GM20000 (cell line): ENCODE results near the gene CNTN3.

Source experiments
- DNase-seq: peaks from one replicate; pipeline ENCODE4 v3.0.0; 2012; ENCODE audit warnings: low spot score
- TF ChIP-seq, protein P1 (sequence below): IDR thresholded peaks from 2 replicates; pipeline ENCODE4 v1.5.1; 2012; ENCODE audit warnings: mild to moderate bottlenecking, control low read depth; ENCODE audit errors: extremely low read depth, missing control alignments

The CNTN3 gene

DNA sequence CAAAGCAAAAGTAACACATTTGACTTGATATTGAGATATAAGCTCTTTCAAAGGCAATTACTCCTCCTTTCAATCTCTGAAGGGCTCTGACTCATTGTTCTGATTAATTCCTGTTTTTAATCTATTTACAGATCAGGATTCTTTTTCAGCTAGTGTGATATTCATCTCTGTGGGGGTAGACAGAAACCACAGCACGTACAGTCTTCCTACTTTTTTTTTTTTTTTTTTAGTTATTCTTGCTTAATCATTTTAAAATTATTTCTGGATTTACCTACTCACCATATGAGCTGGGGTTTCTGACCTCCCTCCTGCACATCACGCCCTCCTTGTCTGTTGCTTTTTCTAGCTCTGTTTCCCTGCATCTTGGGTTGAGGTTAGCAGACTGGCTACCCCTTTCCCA lies 1.4 kb downstream of the CNTN3 start:
- DNase-seq, result no peak
- TF ChIP-seq, protein P1, sequence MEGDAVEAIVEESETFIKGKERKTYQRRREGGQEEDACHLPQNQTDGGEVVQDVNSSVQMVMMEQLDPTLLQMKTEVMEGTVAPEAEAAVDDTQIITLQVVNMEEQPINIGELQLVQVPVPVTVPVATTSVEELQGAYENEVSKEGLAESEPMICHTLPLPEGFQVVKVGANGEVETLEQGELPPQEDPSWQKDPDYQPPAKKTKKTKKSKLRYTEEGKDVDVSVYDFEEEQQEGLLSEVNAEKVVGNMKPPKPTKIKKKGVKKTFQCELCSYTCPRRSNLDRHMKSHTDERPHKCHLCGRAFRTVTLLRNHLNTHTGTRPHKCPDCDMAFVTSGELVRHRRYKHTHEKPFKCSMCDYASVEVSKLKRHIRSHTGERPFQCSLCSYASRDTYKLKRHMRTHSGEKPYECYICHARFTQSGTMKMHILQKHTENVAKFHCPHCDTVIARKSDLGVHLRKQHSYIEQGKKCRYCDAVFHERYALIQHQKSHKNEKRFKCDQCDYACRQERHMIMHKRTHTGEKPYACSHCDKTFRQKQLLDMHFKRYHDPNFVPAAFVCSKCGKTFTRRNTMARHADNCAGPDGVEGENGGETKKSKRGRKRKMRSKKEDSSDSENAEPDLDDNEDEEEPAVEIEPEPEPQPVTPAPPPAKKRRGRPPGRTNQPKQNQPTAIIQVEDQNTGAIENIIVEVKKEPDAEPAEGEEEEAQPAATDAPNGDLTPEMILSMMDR, result no peak

DNA sequence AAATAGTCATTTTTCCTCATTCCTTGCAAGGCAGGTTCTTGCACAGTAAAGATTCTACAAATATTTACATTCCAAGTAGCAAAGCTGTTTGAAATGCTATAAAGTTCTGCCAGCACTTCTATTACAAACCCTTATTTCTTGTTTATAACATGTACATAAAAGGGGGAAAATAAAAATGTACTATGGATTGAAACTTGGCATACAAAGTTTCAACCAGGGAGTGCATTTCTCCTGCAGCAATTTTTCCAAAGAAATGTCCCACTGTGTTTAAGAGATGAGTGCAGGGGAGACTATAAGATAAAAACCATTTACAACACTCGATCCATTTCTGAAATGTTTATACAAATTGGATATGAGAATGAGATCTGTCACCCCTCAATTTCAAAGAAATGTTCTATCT lies 3.3 kb downstream of the CNTN3 start:
- DNase-seq, result no peak
- TF ChIP-seq, protein P1, result no peak

DNA sequence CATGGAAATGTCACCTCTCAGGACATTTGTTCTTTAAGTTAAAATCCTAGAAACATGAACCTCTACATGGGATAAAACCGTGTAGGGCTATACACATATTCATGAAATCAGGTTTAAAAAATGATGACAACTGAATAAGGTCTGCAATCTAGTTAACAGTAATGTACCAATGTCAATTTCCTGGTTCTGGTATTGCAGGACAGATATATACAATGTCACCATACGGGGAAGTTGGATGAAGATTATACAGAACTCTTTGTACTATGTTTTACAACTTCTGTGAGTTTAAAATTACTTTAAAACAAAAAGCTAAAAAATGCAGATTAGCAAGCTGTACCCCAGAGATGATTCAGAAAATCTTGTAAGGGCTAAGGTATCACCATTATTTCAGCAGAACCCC lies 6.7 kb downstream of the CNTN3 start:
- TF ChIP-seq, protein P1, result no peak

DNA sequence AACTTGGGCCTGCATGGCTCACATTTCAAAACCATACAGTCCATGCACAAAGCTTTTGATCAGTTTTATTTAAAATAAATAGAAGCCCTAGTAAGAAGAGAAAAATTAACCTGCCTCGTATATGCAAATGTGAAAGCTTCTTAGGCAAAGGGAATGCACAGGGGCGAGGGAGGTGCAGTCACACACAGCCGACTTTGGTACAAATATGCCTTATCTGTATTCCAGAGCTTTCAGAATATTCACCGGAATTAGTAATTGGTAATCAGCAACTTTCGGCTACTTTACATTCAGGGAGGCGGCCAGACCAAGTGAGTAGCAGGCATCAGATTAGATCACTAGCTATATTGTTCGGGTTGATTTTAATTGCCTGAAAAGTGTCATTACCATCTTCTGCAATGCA lies 7.5 kb downstream of the CNTN3 start:
- TF ChIP-seq, protein P1, result no peak
- DNase-seq, result no peak

More for the DNA sequence above, 6.7 kb downstream of the CNTN3 start:
- no peak for DNase-seq

DNA sequence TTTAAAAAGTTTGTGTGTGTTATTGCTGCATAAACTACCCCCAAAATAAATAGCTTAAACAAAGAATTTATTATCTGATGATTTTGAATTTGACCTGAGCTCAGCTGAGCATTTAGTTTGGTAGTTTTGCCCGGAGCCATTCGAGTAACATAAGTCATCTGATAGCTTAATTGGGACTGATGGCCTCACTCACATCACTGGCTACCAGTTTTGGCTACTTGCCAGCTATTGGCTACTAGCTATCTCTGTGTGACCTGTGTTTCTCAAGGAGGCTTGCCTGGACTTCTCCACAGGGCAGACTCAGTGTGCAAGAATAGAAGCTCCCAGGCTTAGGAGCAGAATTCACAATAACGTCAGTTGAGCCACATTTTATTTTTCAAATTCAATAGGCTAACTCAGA lies 9.0 kb downstream of the CNTN3 start:
- no peak for DNase-seq

DNA sequence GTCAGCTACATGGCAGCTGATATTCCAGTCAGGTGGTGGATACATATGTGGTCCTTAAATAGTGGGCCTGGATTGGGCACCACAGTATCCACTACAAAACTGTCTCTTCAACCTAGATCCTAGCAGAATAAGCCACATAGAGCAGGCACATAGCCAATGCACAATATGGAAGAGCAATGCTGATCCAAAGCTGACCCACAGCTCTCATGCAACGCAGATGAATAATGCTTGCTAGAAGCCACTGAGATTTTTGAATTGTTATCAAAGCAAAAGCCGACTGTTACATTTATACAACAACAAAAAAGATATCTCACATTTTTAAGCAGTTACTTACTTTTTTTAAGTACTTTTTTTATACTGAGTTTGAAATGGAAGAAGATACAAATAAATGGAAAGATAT lies 11.2 kb downstream of the CNTN3 start:
- TF ChIP-seq, protein P1, result no peak

More for the DNA sequence above, 9.0 kb downstream of the CNTN3 start:
- TF ChIP-seq, protein P1, result no peak

DNA sequence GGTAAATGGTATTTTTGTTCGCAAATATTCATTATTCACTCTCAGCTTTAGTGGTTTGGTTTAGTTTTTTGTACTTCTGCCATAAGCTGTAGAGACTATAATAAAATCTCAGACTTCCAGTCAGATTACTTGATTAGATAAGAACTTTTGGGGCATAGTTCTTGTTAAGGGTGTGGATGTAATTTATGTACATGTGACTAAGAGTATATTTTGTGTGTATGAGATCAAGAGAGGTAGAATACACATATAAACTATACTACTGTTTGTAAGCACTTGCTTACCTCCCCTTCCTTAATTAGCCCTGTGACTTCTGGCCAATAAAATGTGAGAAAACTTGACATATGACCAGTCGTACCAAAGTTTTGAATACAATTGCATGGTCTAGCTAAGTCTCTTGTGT lies 12.0 kb downstream of the CNTN3 start:
- TF ChIP-seq, protein P1, result no peak
- DNase-seq, result no peak

More for the DNA sequence above, 11.2 kb downstream of the CNTN3 start:
- no peak for DNase-seq
